IPS DF 4.7 (cell line): ENCODE data around the gene PPP1R14C.
"Not testable (repeated sequence)": the region's sequence is repeated elsewhere in the genome, so short reads cannot be mapped to it uniquely, and the experiment has no call there.

Source experiments
- DNase-seq: peaks from one replicate; pipeline ENCODE4 v3.0.0-alpha.2; 2013; ENCODE audit warnings: low spot score; ENCODE audit errors: extremely low read depth

PPP1R14C gene

GRCh38 chr6:150212778-150213177 is 69.9 kb downstream of the PPP1R14C start:
- no peak for DNase-seq

- no peak for DNase-seq
Observed at GRCh38 chr6:150213301-150213700, 70.5 kb downstream of the PPP1R14C start.

DNA sequence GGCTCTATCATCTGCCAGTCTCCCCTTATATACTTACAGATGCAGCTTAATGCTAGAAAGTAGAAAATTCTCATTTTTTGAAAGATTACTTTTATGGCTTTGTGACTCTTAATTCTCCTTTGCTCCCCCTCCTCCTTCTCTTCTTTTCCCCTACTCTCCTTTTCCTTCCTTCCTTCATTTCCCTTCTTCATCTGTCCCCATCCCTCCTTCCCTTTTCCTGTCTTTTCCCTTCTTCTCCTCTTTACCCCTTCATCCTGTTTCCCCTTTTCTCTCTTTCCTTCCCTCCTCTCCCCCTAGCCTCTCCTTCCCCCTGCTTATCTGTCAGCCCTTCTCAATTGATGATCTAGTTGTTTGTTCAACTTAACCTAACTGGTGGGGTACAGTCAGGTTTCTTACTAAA is 71.5 kb downstream of the PPP1R14C start:
- no peak for DNase-seq

DNA sequence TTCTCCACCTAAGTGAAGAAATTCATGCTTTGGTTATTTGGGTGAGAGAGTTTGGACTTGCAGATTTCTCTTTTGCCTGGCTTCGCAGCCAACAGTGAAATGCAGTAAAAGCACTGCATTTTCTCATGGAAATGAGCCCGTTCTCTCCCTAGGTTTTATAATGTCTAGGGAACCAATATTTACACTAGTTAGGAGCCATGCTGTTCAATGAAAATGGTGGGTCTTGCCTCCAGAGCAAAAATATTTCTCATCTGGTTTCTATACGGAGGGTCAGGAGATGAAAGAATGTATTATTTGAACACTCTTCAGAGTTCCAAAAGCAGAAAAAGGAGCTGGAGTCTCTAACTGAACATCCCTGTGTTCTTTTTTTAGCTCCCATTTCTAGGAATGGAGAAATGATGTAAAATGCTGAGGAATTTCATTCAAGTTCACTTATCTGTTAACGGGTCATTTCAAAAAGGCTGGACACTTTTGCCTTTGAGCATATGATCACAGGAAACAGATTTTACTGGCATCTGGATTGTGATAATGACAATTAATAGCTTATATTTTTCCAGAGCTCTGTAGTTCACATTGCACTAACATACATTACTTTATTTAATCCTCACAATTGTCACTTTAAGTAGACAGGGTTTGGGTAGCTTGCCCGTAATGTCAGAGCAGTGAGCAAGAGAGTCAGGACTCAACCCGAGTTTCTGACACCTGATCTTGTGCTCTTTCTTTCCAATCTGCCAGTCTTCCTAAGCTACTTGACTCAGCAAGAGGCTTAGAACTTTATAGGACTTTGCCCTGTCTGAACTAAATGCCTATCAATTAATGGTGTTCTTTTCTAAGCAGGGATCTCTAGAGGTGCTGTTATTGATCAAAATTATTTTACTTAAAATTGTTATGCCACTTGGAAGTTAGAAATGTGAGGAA is 78.0 kb downstream of the PPP1R14C start:
- no peak for DNase-seq

GRCh38 chr6:150224820-150225219 is 82.0 kb downstream of the PPP1R14C start:
- no peak for DNase-seq

DNA sequence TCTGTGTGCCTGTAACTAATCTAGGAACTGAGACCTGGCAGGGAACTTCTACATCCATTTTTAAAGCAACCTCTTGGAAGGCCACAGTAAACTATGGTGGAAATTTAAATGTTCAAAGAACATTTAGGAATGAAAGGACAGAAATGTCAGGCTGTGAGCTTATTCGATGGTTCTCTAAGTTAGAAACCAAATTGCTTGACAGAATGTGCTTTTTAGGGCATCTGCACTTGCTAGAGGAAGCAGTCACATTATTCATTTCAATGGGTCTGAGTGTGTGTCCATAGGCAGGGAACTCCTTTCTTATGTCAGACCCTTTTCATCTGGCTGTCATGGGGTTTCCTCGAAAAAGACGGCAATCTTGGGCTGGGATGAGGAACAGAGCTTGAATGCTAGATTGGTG is 84.4 kb downstream of the PPP1R14C start:
- DNase-seq = no peak

DNA sequence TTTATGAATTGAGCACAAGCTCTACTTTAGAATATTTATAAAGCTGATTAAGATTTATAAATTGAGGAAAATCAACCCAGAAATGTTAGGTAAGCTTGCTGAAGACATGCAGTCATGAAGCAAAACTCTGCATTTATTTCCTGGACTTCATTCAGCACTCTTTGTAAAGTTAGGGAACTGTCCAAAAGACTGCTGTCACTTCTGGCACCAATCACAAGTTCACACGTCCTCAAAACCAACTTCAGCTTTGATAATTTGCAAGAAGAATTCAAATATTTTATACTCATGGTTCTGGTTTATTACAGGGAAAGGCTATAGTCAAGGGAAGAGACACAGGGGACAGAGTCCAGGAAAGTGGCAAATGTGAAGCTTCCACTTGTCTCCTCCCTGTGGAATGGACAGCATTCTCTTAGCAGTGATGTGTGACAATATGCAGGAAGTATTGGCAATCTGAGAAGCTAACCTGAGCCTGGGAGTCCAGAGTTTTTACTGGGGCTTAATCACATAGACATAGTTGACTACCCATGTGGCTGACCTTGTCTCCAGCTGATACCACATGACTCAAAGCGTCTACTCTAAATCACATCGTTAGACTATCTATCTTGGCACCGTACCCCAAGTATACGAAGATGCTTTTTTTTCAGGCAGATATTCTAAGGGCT is 85.4 kb downstream of the PPP1R14C start:
- DNase-seq = no peak

DNA sequence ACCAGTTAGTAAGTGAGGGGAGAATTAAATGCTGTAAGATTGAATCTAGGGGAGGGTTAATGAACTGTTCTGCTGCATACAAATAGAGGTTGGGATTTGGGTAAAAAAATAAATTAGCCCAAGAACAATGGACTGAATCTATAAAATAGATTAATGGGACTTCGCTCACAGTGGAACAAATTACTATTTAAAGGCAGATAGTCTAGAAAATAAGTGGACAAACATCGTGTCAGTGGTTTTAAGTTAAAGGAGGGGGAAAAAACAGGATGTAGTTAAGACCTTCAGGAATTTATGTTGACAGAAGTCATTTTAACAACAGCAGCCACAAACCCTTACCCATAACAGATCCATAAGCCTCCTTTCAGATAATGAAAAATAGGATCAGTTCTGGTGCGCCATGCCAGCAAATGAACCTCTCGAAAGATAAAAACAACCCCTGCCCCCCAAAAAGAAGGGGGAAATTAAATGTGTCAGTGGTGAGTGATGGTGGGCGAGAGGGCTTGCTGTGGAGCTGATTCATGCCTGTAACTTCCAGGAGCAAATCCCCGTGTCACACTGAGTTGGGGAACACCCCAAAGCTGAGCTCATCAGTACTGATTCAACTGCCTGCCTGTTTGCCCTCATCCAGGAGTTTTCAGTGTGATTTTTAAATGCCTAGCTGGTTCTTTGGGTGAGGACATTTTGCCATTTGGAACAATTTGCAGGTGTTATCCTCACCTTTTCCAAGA is 86.8 kb downstream of the PPP1R14C start:
- no peak for DNase-seq

- DNase-seq = no peak
Observed at GRCh38 chr6:150230164-150230561, 87.3 kb downstream of the PPP1R14C start.

GRCh38 chr6:150230832-150231524 is 88.1 kb downstream of the PPP1R14C start:
- no peak for DNase-seq

GRCh38 chr6:150231525-150231850 is 88.6 kb downstream of the PPP1R14C start:
- no peak for DNase-seq

- no peak for DNase-seq
Observed at GRCh38 chr6:150233843-150234269, 91.0 kb downstream of the PPP1R14C start.

DNA sequence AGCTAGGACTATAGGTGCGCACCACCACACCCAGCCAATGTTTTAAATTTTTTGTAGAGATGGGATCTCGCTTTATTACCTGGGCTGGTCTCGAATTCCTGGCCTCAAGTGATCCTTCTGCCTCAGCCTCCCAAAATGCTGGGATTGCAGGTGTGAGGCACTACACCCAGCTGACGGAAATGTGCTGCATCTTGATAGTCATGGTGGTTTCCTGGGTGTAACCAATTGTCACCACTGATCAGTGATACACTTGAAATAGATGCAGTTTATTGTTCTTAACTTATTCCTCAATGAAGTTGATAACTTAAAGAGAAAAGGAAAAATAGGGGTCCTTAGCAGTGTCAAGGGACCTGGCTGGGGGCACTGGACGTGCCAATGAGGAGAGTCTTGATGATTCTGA is 92.4 kb downstream of the PPP1R14C start:
- DNase-seq = no peak

DNA sequence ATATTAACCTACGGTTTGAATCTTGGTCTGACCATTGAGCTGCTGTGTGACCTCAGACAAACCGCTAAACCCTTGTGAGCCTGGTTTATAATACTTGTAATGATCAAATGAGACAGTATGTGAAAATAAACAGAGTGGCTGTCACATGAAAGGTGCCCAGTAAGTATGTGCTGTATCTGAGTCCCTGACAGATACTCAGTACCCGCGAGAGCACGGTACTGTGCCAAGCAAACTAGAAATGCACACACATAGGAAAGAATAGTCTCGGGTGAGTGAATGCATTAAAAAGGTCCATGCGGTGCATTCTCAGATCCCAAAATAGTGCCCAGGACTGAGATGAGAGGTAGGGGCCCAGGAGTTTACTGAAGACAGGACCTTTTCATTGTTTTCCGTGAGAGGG is 93.3 kb downstream of the PPP1R14C start:
- no peak for DNase-seq

DNA sequence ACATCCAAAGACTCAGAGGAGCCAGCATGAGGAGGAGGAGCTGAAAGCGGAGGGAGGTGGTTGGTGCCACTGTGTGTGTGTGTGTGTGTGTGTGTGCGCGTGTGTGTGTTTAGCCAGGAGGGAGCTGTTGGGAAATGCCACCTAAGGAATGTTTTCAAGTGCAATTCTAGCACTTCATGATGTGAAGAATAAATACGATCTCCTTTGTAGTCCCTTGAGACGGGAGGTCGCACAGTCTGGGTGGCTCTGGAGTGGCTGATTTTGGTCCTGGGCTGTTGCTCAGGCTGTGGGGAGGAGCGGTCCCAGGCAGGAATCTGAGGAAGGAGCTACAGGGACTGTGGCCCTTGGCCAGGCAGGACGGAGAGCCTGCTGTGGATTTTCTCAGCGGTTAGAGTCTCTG is 93.7 kb downstream of the PPP1R14C start:
- DNase-seq = no peak

DNA sequence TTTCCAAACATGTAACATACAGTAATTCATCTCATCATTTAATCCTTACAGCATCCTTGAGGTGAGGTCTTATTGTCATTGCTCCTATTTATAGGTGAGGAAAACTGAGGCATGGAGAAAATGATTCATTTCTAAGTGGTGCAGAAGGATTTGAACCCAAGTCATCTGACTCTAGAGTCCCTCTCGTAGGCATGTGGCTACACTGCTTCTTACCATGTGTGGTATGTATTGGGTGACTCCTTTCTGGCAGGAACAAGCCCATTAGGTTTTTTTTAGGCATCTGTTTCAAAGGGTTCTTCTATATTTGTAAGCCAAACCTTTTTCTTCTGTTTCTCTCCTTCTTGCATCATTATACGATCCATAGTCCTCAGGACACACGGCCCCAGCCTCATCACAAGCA is 94.8 kb downstream of the PPP1R14C start:
- no peak for DNase-seq

DNA sequence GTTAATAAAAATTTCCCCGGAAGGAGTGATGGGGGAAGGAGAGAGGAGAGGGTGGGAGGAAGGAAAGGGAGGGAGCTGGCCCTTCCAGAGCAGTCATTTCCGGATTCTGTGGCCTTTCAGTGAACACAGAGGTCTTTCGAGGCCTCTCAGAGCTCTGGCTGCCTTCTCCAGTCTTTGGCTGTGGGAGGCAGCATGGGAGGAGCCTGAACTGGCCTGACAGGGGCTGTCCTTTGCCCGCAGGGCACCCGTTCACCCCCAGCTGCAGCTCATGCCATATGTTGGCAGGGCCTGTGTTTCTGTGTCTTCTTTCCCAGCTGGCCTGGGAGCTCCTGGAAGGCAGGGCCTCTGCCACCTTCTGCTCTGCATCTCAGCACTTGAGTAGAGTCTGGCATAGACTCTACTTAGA is 95.5 kb downstream of the PPP1R14C start:
- DNase-seq = no peak

- DNase-seq = no peak
Observed at GRCh38 chr6:150238846-150239407, 96.1 kb downstream of the PPP1R14C start.

DNA sequence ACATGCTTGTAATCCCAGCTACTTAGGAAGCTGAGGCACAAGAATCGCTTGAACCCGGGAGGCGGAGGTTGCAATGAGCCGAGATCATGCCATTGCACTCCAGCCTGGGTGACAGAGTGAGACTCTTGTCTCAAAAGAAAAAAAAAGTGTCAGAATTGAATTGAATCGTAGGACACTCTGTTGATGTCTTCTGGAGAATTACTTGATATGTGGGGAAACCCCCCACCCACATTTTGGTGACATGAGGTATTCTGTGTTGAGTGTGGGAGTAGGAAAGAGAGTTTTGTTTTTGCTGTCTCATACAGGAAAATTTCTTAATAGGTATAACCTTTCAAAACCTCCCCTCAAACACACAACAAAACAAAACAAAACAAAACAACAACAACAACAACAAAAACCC is 98.9 kb downstream of the PPP1R14C start:
- not testable (repeated sequence) for DNase-seq

- no peak for DNase-seq
Observed at GRCh38 chr6:150243620-150244314, 100.9 kb downstream of the PPP1R14C start.
